ENCODE measurements around the gene TSC2. TPM values are rescaled to one million over a fixed set of nuclear protein-coding genes. Genes with fewer than 3 reads are reported as not detected.

The TSC2 gene
- total and polyA plus RNA-seq, 4 donors: 23.3 to 51.2 (median 28.7) TPM

DNA sequence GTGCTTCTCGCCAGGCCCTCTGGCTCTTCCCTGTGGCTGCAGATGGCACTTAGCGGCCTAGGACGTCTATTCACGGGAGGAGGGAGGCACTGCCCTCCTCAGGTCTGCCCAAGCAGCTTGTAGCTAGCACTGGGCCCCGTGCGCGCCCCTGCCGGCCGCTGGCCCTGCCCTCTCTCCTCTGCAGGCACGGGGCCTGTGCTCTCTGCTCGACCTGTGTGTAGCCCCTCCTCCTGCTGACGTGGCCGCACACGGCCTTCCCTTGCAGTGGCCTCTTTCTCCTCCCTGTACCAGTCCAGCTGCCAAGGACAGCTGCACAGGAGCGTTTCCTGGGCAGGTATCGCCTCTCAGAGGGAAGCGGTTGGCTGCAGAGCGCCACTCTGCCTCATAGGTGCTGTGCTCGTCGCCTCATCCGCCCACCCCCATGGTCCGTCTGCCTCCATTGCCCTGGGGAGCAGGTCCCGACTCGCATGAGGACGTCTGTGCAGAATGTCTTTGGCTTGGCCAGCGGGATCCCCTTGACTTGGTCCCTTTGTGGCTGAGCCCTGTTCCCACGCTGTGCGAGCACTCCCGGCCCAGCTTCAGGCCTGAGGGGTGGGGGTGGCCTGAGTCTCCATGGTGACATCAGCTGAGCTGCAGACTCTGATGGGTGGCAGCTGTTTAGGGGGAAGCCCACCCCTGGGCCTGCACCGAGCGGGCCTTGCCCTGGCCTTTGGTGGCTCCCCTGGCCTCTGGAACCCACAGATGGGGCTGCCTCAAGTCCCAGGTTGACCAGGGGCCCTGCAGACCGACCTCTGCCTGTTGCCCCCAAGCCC lies 34.6 kb downstream of the TSC2 start:
- H3K27ac ChIP-seq (ENCODE audit: low read depth in 1 of 2, low read length in 2 of 2): peak overlapping the region; percentile 33 to 48
- H3K36me3 ChIP-seq (ENCODE audit: control insufficient read depth in 4 of 4, insufficient read depth in 3 of 4, low read depth in 1 of 4, low read length in 3 of 4): peaks cover 2 to 40% (median 10%) of the 10 kb centered on the region in 4 donors
- no peak overlapping the region for H3K4me3 ChIP-seq (ENCODE audit: low read depth in 1 of 3, low read length in 3 of 3)
- no peak for DNase-seq (ENCODE audit: low spot score)
- no peaks in the 10 kb centered on the region for H3K9me3 ChIP-seq (ENCODE audit: control insufficient read depth in 4 of 4, low read length in 3 of 4)
- peaks cover 2 to 35% (median 17%) of the 10 kb centered on the region in 4 donors for H3K4me1 ChIP-seq (ENCODE audit: control insufficient read depth in 4 of 4, insufficient read depth in 4 of 4, low read length in 3 of 4)
- H3K9ac ChIP-seq (ENCODE audit: low read depth in 1 of 2, low read length in 2 of 2): no peak overlapping the region
- 59% methylated on average over 32 of the region's 32 CpGs for WGBS
- no peaks in the 10 kb centered on the region for H3K27me3 ChIP-seq (ENCODE audit: control insufficient read depth in 4 of 4, insufficient read depth in 4 of 4, low read length in 3 of 4)
- TF ChIP-seq, protein P1, sequence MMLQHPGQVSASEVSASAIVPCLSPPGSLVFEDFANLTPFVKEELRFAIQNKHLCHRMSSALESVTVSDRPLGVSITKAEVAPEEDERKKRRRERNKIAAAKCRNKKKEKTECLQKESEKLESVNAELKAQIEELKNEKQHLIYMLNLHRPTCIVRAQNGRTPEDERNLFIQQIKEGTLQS (IDR thresholded peaks at IDR 0.05): no peak
- TF ChIP-seq RXRA (IDR thresholded peaks at IDR 0.05) (peak; percentile 42 to 80), HNF4A (conservative IDR thresholded peaks at IDR 0.05) (peak in 1 of 2 donors; percentile 65), TAF1 (conservative IDR thresholded peaks at IDR 0.05) (no peak), JUND (IDR thresholded peaks at IDR 0.05) (no peak), GABPA (IDR thresholded peaks at IDR 0.05 in 1 of 2, conservative IDR thresholded peaks at IDR 0.05 in 1 of 2) (peak in 1 of 2 donors; percentile 57), MAX (IDR thresholded peaks at IDR 0.05) (no peak), FOXA2 (IDR thresholded peaks at IDR 0.05) (no peak), HNF4G (IDR thresholded peaks at IDR 0.05) (no peak), FOXA1 (IDR thresholded peaks at IDR 0.05) (no peak), YY1 (IDR thresholded peaks at IDR 0.05) (no peak), SP1 (IDR thresholded peaks at IDR 0.05) (peak; percentile 59), NR2F2 (IDR thresholded peaks at IDR 0.05) (no peak), RAD21 (IDR thresholded peaks at IDR 0.05) (peak; percentile 66), EGR1 (IDR thresholded peaks at IDR 0.05; ENCODE audit: low read depth in 2 of 2) (no peak)
- TF ChIP-seq, protein P2, sequence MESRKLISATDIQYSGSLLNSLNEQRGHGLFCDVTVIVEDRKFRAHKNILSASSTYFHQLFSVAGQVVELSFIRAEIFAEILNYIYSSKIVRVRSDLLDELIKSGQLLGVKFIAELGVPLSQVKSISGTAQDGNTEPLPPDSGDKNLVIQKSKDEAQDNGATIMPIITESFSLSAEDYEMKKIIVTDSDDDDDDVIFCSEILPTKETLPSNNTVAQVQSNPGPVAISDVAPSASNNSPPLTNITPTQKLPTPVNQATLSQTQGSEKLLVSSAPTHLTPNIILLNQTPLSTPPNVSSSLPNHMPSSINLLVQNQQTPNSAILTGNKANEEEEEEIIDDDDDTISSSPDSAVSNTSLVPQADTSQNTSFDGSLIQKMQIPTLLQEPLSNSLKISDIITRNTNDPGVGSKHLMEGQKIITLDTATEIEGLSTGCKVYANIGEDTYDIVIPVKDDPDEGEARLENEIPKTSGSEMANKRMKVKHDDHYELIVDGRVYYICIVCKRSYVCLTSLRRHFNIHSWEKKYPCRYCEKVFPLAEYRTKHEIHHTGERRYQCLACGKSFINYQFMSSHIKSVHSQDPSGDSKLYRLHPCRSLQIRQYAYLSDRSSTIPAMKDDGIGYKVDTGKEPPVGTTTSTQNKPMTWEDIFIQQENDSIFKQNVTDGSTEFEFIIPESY (IDR thresholded peaks at IDR 0.05): no peak
- TF ChIP-seq, protein P3, sequence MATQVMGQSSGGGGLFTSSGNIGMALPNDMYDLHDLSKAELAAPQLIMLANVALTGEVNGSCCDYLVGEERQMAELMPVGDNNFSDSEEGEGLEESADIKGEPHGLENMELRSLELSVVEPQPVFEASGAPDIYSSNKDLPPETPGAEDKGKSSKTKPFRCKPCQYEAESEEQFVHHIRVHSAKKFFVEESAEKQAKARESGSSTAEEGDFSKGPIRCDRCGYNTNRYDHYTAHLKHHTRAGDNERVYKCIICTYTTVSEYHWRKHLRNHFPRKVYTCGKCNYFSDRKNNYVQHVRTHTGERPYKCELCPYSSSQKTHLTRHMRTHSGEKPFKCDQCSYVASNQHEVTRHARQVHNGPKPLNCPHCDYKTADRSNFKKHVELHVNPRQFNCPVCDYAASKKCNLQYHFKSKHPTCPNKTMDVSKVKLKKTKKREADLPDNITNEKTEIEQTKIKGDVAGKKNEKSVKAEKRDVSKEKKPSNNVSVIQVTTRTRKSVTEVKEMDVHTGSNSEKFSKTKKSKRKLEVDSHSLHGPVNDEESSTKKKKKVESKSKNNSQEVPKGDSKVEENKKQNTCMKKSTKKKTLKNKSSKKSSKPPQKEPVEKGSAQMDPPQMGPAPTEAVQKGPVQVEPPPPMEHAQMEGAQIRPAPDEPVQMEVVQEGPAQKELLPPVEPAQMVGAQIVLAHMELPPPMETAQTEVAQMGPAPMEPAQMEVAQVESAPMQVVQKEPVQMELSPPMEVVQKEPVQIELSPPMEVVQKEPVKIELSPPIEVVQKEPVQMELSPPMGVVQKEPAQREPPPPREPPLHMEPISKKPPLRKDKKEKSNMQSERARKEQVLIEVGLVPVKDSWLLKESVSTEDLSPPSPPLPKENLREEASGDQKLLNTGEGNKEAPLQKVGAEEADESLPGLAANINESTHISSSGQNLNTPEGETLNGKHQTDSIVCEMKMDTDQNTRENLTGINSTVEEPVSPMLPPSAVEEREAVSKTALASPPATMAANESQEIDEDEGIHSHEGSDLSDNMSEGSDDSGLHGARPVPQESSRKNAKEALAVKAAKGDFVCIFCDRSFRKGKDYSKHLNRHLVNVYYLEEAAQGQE (IDR thresholded peaks at IDR 0.05): peak; percentile 37
- TF ChIP-seq, protein P4, sequence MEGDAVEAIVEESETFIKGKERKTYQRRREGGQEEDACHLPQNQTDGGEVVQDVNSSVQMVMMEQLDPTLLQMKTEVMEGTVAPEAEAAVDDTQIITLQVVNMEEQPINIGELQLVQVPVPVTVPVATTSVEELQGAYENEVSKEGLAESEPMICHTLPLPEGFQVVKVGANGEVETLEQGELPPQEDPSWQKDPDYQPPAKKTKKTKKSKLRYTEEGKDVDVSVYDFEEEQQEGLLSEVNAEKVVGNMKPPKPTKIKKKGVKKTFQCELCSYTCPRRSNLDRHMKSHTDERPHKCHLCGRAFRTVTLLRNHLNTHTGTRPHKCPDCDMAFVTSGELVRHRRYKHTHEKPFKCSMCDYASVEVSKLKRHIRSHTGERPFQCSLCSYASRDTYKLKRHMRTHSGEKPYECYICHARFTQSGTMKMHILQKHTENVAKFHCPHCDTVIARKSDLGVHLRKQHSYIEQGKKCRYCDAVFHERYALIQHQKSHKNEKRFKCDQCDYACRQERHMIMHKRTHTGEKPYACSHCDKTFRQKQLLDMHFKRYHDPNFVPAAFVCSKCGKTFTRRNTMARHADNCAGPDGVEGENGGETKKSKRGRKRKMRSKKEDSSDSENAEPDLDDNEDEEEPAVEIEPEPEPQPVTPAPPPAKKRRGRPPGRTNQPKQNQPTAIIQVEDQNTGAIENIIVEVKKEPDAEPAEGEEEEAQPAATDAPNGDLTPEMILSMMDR (IDR thresholded peaks at IDR 0.05; ENCODE audit: low read depth, low read length, missing input control): peak; percentile 25

All from liver (tissue), 9 donors.